GM18517 (cell line): ENCODE data around the gene RAD51D.
"Not testable (repeated sequence)": the region's sequence is repeated elsewhere in the genome, so short reads cannot be mapped to it uniquely, and the experiment has no call there.

ENCODE experiments used
- ATAC-seq: cut with Tn5 transposase; IDR thresholded peaks from one replicate; pipeline ENCODE4 v1.9.1; 2021; ENCODE audit warnings: mild to moderate bottlenecking, moderate library complexity; ENCODE audit not compliant: unreplicated experiment

Gene RAD51D

DNA sequence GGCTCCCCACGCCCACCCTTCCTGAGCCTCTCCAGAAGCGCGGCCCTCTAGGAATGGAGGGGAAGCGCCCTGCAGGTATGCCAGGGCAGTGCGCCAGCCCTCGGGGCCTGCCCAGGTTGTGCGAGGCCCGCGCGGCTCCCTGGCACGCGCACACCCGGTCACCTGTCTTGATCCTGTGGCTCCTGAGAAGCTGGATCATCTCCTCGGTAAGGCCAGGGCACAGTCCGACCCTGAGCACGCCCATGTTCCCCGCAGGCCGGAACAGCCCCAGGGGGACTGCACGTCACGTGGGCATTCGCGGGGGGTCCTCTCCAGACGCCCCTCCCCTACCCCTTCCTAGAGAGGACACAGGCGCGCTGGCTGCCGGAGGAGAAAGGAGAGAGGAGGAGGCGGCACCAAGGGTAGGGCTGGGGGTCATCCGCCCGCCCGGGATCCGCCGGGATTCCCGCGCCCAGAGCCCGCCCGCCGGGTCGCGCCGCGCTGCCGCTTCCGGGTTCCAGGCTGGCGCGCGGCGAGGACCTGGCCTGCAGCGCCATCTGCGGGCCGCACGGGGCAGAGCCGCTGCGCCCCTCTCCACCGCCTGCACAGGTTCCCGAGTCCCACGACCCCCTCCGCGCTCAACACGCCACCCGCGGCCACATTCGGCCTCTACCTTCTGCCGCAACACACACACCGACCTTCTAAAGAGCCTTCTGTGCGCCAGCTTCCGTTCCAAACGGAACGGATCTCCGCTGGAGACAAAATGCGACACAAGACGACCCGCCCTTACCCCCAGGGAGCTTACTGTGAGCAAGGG lies at the start of gene RAD51D:
Gene RAD51D (minus strand): TSS at position 491 of the 796 bp plus-strand sequence. CDS start 247 bp downstream, at position 244.
- peak; percentile 66 for ATAC-seq

DNA sequence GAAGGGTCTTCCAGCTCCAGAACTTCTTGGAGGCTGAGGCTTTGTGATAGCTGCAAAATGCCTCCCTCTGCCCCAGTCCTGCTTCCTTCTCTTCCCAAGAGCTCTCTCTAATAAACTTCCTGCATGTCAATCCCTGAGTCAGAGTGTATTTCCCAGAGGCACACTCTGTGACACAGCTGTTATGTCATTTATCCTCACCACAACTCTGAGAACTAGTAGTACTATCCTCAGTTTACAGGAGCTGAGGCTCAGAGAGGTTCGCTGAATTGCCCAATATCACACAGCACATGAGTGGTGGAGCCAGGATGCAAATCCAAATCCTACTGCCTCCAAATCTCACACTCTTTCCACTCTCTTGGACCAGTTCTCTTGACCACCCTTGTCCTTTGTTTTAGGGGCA lies 48.0 kb upstream of the RAD51D start:
- no peak for ATAC-seq

DNA sequence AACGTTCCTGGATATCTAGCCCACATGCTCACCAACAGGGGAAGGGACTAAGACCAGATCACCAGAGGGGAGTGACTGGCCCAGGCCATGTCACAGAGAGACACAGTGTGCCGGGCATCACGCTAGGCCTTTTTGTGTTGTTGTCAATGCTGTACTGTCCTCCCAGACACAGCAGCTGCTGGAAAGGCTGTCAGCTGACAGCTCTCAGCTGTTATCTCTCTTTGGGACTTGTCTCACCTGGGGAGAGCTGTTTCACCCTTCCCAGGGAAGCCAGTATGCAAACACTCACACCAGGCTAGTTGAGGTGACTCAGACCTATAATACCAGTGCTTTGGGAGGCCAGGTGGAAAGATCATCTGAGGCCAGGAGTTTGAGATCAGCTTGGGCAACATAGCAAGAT lies 47.4 kb upstream of the RAD51D start:
- no peak for ATAC-seq

DNA sequence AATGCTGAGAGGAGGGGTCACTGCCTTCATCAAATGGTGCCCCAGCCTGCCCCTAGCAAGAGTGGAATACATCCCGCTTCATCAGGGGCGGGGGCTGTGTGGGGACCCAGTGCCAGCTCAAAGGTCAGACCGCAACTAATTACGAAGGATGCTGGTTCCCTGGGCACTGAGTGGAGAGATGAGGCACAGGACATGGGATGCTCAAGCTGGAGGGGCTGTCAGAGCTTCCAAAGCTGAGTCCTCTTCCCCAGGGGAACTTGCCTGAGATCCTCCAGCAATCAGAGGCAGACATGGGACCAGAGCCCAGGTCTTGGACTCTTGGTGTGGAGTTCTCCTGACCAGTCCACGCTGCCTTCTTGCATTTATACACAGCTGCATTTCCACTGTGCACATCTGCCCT lies 46.9 kb upstream of the RAD51D start:
- no peak for ATAC-seq

DNA sequence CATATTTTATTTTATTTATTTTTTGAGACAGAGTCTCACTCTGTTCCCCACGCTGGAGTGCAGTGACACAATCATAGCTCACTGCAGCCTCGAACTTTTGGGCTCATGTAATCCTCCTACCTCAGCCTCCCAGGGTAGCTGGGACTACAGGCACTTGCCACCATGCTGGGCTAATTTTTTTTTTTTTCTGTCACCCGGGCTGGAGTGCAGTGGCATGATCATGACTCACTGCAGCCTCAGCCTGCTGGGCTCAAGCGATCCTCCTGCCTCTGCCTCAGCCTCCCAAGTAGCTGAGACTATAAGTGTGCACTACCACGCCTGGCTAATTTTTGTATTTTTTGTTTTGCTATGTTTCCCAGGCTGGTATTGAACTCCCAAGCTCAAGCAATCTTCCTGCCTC lies 45.1 kb upstream of the RAD51D start:
- ATAC-seq: no peak

DNA sequence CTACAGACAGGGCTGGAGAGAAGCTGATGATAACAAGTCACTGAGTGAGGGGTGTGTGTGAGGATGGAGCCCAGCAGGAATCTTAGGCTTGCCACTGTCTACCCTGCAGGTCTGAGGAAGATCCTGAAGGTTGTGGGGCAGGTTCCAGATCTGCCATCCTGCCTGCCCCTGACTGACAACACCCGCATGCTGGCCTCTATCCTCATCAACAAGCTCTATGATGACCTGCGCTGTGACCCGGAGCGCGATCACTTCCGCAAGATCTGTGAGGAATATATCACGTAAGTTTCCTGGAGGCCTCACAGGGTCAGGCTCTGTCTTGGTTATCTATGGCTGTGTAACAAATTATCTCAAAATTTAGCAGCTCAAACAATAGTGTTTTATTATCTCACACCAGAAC lies 44.2 kb upstream of the RAD51D start:
- no peak for ATAC-seq

DNA sequence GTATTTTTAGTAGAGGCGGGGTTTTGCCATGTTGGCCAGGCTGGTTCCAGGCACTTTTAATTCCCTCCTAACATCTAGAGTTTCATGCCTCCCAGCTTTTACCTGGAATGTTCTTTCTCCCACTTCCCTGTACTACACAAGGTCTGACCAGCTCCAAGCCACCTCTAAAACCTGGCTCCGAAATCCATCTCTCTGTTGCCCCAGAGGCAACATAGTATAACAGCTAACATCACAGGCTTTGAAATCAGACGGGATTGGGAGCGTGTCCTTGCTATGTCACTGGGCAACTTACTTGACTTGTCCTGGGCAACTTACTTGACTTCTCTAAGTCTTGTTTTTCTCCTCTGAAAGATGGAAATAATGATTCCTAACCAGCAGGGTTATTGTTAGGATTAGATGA lies 43.1 kb upstream of the RAD51D start:
- no peak for ATAC-seq

DNA sequence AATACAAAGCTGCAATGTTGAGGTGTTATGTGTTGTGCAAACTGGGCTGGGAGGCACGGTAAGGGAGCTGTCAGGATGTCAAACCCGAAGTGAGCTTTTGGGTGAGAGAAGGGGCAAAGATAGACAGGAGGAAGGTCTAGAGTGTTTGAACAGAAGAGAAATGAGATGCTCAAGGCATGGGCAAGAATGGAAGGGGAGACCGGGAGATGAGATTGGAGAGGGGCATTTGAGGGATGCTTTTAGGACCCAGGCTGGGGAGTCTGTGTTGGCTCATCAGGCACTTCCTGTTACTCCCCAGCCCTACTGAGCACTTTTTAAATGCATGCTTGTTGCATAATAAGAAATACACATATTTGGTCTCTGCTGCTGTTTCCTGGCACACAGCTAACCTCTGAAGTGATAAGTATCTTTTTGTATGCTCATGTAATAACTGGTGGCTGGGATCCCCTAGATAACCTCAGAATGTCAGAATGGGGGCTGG lies 41.7 kb upstream of the RAD51D start:
- ATAC-seq: no peak

DNA sequence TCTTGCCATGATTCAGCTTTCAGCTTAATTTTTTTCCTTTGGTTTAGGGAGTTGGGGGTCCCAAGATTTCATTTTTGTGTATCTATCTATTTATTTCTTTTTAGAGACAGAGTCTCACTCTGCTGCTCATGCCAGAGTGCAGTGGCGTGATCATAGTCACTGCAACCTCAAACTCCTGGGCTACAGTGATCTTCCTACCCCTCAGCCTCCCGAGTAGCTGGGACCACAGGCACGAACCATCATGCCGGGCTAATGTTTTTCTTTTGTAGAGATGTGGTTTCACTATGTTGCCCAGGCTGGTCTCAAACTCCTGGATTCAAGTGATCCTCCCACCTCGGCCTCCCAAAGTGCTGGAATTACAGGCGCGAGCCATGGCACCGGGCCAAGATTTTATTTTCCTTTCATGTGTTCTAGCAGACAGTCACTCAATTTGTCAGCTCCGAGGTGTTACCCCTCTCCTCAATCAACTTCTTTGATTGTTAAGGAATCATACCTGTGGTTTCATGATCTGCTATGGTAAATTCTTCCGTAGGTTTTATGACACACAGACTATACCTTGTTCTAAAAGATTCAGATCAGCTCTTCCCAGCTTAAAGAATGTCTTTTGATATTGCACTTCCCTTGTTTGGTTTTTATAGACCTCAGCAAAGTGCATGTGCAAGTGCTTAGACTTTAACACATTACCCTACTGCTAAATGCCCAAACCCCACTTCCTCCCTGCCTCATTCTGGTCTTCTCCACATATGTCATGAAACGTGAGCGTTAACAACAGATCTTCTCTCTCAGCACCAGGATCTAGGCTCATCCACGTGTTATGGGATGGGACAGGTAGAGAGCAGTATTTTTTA lies 40.9 kb upstream of the RAD51D start:
- ATAC-seq: no peak

DNA sequence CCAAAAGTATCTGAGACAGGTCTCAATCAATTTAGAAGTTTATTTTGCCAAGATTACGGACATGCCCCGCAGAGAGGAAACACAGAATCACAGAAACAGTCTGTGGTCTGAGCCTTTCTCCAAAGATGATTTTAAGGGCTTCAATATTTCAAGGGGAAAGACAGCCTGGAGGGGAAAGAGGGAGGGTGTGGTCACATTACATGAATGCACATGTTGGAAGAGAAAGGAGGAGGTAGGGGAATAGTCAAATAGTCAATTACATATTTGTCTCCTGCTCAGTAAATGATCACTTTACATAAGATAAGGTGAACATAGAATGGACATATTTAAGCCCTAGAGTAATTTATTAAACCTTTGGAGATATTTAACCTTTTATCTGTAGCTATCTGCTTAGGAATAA lies 40.3 kb upstream of the RAD51D start:
- no peak for ATAC-seq

DNA sequence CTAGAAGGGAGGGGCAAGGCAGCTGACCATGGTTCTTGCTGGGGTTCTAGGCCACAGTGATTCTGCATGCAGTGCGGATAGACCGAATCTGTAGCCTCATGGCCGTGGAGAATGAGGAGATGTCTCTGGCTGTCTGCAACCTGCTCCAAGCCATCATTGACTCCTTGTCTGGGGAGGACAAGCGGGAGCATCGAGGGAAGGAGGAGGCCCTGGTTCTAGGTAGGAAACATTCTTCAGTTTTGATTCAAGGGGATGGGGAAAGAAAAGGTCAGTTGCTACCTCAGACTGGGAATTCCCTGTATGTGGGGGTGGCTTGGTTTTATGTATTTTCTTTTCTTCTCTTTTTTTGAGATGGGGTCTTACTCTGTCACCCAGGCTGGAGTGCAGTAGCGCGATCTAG lies 35.6 kb upstream of the RAD51D start:
- ATAC-seq: no peak

DNA sequence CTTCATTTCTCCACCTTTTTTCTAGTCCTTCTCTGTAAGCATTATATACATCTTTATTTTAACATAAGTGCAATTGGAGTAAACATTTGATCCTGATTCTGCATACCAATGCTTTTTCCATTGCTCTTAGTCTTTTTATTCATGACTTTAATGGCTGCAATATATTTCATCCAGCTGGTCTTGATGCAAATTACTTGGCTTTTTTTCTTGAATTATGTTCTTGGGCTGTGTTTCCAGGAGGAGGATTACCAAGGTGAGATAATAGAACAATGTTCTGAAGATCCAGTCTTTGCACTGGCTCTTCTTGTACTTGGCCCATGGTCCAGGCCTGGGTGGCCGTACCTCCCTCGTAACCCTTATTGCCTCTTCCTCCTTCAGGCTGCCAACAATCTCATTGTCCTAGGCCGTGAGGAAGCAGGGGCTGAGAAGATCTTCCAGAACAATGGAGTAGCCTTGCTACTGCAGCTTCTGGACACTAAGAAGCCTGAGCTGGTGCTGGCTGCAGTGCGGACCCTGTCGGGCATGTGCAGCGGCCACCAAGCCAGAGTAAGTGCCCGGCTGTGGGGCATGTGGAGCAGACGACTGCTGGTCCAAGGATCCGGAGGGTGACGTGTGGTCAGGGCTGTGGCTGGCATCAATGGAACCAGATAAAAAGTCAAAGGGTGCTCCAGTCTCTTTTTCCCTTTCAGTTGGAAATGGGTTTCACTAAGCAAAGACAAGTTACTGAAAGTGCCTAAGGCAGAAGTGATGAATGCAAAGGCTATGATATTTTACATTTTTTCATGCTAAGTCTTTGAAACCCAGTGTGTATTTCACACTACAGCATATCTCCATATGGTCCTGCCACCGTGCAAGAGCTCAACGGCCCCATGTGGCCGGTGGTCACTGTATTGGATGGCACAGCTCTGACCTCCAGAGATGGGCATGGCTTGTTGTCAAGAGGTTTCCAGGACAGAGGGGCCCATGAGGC lies 34.8 kb upstream of the RAD51D start:
- no peak for ATAC-seq

DNA sequence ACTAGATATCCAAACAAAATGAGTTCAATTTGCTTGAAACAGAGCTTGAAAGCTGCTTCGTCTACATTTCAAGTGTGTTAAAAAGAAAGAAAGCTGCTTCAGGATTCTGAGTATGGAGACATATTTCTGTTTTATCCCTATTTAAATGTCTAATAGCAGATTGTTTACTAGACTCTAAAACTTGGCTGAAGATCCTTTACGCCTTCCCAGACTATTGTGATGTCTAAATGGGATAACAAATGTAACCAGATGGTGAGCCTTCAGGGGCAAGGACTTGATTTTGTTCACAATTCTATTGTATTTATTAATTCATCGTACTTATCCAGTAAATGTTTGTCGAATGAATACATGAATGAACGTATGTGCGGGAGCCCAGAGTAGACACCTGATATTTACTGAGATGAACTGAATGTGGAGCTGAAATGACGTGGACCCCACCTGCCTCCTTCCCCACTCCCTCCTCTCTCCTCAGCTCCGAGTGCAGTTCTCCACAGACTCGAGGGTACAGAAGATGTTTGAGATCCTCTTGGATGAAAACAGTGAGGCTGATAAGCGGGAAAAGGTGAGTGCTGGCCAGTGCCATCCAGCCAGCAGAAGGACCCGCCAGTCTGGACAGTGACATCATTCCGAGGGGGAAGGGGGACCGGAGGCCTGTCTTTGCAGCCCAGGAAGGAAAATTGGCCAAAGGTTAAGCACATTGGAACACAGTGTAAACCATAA lies 32.9 kb upstream of the RAD51D start:
- ATAC-seq: no peak

DNA sequence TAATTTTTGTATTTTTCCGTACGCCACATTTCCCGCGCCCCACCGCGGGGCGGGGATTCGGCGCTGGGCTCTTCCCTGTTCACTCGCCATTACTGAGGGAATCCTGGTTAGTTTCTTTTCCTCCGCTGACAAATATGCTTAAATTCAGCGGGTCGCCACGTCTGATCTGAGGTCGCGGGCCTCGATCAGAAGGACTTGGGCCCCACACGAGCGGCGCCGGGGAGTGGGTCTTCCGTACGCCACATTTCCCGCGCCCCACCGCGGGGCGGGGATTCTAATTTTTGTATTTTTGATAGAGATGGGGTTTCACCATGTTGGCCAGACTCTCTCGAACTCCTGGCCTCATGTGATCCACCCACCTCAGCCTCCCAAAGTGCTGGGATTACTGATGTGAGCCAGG lies 31.4 kb upstream of the RAD51D start:
- ATAC-seq: not testable (repeated sequence)

DNA sequence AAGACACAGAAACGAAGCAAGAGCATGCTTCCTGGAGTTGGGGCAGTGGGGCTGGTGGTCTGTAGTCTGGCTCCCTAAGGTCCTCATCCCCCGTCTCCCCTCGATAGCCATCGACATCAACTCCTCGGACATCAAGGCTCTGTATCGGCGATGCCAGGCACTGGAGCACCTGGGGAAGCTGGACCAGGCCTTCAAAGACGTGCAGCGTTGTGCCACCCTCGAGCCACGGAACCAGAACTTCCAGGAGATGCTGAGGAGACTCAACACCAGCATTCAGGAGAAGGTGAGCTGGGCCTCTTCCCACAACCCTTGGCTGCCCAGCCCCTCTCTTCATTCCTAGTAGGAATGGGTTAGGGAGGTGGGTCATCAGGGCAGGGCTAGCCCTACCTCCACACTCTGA lies 30.3 kb upstream of the RAD51D start:
- ATAC-seq: no peak

DNA sequence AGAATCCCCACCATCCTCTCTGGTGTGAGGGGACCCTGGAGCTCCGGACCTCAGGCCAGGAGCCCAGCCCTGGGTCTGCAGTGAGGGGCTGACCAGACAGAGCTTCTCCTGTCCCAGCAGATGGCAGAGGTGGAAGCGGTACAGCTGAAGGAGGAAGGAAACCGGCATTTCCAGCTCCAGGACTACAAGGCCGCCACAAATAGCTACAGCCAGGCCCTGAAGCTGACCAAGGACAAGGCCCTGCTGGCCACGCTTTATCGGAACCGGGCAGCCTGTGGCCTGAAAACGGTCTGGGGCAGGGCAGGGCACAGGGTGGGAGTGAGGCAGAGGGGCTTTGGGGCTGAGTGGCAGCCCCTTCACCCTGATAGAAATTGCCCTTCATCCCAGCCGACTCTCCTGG lies 28.5 kb upstream of the RAD51D start:
- ATAC-seq: no peak

DNA sequence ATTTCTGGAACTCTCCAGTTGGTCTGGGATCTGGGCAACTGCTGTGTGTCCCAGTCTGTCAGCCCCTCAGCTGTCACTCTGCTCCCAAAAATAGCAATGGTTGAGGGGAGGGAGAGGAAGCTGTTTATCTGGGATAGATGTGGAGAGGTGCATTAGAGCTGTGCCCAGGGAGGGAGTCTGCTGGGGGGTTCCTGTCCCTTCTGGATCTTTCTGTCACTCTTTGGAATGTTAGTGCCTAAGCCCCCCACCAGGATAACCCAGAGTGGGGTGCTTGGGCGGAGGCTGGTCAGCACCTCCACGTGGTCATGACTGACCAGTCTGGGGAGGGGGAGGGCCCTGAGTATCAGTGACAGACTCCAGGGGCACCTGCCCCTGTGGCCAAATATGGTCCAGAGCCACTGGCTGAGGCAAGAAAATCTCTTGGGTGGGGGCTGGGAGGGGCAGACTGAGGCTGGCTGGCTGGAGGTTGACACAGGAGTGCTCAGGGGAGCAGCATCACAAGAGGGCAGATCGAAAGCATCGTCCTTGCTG lies 27.8 kb upstream of the RAD51D start, which contains the start of gene UNC45B:
Gene UNC45B (plus strand): TSS at position 443 of the 531 bp plus-strand sequence. CDS start 447 bp downstream, outside the sequence.
- no peak for ATAC-seq

DNA sequence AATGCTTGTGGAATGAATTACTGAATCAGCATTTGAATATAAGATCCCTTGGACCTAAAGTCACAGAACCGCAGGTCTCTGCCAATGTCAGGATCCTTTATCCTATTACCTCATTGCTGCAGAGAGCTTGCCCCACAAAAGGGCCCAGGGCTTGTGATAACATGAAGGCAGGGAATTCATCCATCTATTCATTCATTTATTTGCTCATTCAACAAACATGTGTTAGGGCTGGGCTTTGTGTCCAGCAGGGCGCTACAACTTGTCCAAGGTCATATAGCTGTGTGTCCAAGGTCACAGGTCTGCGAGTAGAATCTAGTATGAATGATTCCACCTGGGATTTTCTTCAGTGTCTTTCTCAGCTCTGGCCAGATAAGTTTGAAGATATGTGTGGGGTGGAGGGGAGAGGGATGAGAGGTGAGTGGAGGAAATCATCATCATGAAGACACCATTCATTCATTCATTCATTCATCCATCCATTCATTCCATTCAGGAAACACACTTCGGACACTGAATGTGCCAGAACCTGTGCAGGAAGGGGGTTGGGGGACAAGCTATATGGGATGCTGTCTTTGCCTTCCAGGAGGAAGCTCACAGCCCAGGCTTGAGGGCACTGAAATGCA lies 26.7 kb upstream of the RAD51D start:
- no peak for ATAC-seq

DNA sequence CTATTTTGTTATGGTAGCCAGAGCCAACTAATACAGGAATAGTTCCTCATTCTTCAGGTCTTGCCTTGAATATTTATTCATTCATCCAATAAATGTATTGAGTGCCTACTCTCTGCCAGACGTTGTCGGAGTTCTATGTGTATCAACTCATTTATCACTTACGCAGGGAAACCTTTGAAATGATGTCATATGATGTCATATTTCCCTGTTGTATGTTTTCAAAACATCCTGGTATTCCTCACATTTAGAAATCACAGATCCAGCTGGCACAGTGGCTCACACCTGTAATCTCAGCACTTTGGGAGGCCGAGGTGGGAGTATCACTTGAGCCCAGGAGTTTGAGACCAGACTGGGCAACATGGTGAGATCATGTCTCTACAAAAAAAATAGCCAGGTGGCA lies 25.2 kb upstream of the RAD51D start:
- ATAC-seq: no peak

DNA sequence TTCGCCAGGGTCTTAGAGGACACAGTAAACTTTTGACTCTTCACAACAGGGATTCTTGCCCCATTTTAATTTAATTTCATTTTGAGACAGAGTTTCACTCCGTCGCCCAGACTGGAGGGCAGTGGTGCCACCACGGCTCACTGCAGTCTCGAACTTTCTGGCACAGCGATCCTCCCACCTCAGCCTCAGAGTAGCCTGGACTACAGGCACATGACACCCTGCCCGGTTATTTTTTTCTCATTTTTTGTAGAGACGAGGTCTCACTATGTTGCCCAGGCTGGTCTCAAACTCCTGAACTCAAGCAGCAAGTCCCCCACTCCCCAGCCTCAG lies 22.8 kb upstream of the RAD51D start:
- ATAC-seq: no peak
